GM03348 (cell line): ENCODE measurements around the gene ATG3.
"Not testable (repeated sequence)": the region's sequence is repeated elsewhere in the genome, so short reads cannot be mapped to it uniquely, and the experiment has no call there.

Experiments
- DNase-seq: peaks from one replicate; pipeline ENCODE4 v3.0.0; 2012; ENCODE audit warnings: low spot score

The ATG3 gene

DNA sequence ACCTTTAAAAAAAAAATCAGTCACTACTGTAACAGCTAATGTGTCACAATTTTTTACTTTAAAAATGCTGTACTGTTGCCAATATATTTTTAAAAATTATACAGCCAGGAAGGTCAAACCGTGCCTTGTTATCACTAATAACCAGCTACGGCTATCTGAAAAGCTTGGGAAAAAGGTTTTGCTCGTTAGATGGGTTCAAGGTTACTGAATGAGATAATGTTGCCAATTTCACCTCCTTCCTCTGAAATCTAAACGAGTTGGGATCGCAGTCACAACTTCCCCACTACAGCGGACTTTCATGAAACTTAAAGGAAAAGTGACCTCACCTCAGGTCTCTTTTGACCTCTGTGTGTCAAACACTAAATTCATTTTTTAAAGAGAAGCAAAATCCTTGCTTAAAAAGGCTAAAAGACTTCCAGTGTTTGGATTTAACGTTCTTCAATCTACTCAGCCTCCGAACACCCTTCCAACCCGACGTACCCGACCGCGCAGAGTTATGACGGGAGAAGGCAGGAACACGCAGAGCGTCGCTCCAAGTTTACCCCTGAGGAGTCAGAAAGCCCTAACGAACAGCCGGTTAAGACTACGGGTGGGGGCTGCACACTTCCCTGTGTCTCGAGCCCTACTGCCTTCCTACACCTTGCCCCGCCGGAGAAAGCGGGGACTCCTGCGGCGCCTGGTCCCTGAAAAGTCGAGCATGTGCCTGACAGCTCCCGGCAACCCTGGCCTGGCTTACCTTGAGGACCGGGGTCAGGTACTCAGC lies 860 bp downstream of the ATG3 start:
- peak; percentile 69 for DNase-seq

- DNase-seq: no peak
These were observed 1.5 kb downstream of the ATG3 start for GRCh38 chr3:112560307-112560706.

- DNase-seq: no peak
These were observed 3.8 kb downstream of the ATG3 start for GRCh38 chr3:112557976-112558375.

DNA sequence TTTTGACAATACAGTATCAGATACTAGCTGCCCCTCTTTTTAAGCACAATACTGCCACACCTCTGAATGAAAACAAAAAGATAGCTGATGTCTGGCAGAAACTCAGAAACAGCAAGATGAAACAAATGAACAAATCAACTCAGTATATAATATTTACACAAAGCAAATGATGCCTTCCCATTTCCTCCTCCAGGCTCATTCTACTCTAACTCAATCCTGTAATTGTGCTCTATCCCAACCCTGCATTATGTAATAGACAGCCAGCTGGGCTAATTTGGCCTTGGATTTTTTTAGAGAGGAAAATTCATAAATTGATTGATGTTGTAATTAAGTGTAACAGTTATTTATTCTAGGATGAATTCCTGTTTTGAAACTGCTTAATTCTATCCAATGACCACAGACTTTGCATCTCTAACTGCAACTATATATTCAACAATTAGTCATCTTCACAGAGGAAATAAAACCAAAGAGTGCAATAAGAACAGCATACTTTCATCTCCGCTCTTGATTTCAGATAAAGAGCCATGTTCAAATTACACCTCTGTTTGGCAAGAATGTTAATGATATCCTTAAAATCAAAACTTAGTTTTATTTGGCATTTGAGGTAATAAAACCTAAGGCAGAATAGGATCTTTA lies 6.1 kb downstream of the ATG3 start:
- peak; percentile 2 for DNase-seq

- DNase-seq: no peak
These were observed 10.9 kb downstream of the ATG3 start for GRCh38 chr3:112550859-112551258.

DNA sequence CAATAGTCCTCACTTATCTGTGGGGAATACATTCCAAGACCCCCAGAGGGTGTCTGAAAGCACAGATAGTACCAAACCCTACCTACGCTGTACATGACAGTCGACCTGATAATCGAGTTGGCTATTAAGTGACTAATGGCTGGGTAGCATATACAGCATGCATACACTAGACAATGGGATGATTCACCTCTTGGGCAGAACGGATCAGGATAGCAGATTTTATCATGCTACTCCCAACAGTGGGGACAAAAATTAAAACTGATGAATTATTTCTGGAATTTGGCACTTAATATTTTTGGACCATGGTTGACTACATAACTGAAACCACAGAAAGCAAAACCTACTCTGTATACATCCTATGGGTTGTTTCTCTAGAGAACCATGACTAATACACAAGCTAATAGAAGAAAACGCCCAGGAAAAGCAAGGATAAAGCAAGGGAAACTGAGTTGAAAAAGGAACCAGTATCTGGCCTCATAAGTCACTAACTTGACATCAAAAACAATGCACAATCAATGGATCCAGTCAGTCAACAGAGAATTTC lies 15.5 kb downstream of the ATG3 start:
- no peak for DNase-seq

GRCh38 chr3:112539825-112540650 lies 21.7 kb downstream of the ATG3 start:
- DNase-seq: no peak

- DNase-seq: peak; percentile 44
These were observed 30.4 kb downstream of the ATG3 start for GRCh38 chr3:112531358-112531781.

DNA sequence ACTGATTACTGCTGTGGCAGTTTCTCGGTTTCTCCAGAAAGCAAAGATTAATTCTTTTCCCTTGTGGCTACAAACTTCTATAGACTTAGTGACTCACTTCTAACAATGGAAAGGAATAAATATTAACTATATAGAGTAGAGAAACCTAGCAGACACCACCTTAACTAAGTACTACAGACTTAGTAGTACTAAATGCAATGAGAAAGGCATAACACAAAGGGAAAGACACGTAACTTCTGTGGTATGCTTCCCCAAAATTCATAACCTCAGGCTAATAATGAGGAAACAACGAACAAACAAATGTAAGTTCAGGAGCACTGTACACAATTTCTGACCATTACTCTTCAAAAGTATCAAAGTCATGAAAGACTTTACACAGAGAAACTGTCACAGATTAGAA lies 31.2 kb downstream of the ATG3 start:
- no peak for DNase-seq

- DNase-seq: not testable (repeated sequence)
These were observed 37.6 kb downstream of the ATG3 start for GRCh38 chr3:112524127-112524526.

GRCh38 chr3:112519424-112520001 lies 42.2 kb downstream of the ATG3 start:
- DNase-seq: peak; percentile 66

GRCh38 chr3:112518970-112519369 lies 42.8 kb downstream of the ATG3 start:
- DNase-seq: not testable (repeated sequence)

- DNase-seq: no peak
These were observed 47.1 kb downstream of the ATG3 start for GRCh38 chr3:112514527-112515128.

GRCh38 chr3:112512320-112512719 lies 49.4 kb downstream of the ATG3 start:
- DNase-seq: no peak

DNA sequence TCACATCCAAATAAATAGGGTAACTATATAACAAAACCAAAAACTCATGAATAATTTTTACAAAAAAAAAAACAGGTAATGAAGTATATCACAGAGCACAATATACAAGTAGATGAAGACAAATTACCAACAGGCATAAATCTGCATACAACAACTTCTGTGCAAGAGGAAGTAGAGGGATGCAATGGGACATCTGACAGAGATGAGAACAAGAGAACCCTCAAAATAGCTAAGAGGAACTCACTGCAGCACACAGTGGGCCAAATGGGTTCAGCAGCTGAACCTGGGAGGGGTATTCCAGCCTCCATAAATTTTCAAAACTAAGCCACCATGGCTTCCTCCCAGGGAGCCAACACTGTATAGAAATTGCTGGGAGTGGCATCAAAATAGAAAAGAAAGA lies 52.9 kb downstream of the ATG3 start:
- no peak for DNase-seq

GRCh38 chr3:112508261-112508660 lies 53.5 kb downstream of the ATG3 start:
- DNase-seq: no peak

GRCh38 chr3:112505907-112506306 lies 55.9 kb downstream of the ATG3 start:
- DNase-seq: no peak

GRCh38 chr3:112504123-112504522 lies 57.6 kb downstream of the ATG3 start:
- no peak for DNase-seq

DNA sequence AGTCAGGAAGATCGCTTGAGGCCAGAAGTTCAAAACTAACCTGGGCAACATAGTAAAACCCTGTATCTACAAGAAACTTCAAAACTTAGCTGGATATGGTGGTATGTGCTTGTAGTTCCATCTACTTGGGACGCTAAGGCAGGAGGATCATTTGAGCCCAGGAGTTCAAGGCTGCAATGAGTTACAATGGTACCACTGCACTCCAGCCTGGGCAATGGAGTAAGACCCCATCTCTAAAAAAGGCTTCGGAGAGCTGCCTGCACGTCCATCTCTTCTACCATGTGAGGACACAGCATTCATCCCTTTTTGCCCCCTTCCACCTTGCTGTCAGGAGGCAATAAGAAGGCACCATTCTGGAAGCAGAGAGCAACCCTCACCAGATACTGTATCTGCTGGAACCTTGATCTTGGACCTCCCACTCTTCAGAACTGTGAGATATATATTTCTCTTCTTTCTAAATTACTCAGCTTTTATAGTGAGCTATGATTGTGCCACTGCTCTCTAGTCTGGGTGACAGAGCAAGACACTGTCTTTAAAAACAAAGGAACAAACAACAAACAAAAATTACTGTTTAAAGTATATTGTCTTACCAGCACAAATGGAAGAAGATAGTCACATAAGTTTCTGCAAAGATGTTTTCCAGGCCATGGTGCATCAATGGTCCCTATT lies 58.3 kb downstream of the ATG3 start:
- no peak for DNase-seq

DNA sequence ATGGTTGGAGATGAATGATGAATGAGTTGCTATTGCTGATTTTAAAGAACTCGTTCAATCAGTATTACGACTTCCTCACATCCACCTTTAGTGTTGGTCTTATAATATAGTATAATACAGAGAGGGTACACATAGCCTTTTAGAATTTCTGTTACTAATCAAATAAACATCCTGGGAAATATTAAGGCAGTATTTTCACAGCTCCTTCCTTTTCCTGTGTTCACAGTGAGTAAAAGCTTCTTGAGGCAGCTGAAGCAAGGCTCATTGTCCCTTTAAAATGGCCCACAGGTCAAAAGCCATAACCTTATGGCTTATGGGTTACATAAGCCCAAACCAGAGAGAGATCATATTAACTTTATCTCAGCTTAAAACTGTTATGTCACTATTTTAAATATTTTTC lies 61.1 kb downstream of the ATG3 start:
- DNase-seq: no peak
